Measurements from ENCODE around the gene BACH2. TPM values are rescaled to one million over a fixed set of nuclear protein-coding genes. Genes with fewer than 3 reads are reported as not detected.

The BACH2 gene
- polyA plus RNA-seq, 6 donors from 2014 or later = 31.0 to 130 (median 78.4) TPM

- ATAC-seq (ENCODE audit: low read depth in 2 of 2) (no peak), DNase-seq (no peak)
- no peaks in the 10 kb centered on the region for H3K27me3 Mint-ChIP-seq
- H3K9me3 Mint-ChIP-seq = no peaks in the 10 kb centered on the region
- peak overlapping the region in 6 of 8 donors; percentile 39 to 72 (median 57) for H3K4me3 Mint-ChIP-seq
- H3K4me1 Mint-ChIP-seq = peaks cover 50 to 88% (median 66%) of the 10 kb centered on the region in 3 donors
- peaks cover 16 to 17% of the 10 kb centered on the region in 2 donors for H3K36me3 Mint-ChIP-seq
- peak overlapping the region in 5 of 6 donors; percentile 16 to 97 (median 93) for H3K27ac Mint-ChIP-seq
Measured at GRCh38 chr6:90190131-90190530, 106.5 kb downstream of the BACH2 start.

- peak overlapping the region; percentile 88 to 99 (median 94) for H3K27ac Mint-ChIP-seq
- H3K36me3 Mint-ChIP-seq = peaks cover 9 to 12% of the 10 kb centered on the region in 2 donors
- ATAC-seq (ENCODE audit: low read depth in 2 of 2) (peak; percentile 21 to 29), DNase-seq (no peak)
- H3K4me1 Mint-ChIP-seq = peaks cover 49 to 90% (median 68%) of the 10 kb centered on the region in 3 donors
- no peaks in the 10 kb centered on the region for H3K27me3 Mint-ChIP-seq
- H3K9me3 Mint-ChIP-seq = no peaks in the 10 kb centered on the region
- peak overlapping the region; percentile 66 to 92 (median 86) for H3K4me3 Mint-ChIP-seq
Measured at GRCh38 chr6:90187437-90188121, 109.1 kb downstream of the BACH2 start.

GRCh38 chr6:90186637-90187371, 109.8 kb downstream of the BACH2 start:
- Mint-ChIP-seq H3K9me3 (no peaks in the 10 kb centered on the region), H3K27me3 (no peaks in the 10 kb centered on the region), H3K27ac (peak overlapping the region; percentile 92 to 99 (median 94)), H3K4me3 (peak overlapping the region; percentile 66 to 92 (median 83)), H3K36me3 (peaks cover 14 to 18% of the 10 kb centered on the region in 2 donors), H3K4me1 (peaks cover 52 to 90% (median 72%) of the 10 kb centered on the region in 3 donors)
- peak; percentile 73 to 77 for ATAC-seq (ENCODE audit: low read depth in 2 of 2)
- peak; percentile 38 for DNase-seq

- Mint-ChIP-seq H3K27me3 (no peaks in the 10 kb centered on the region), H3K4me1 (peaks cover 50 to 89% (median 72%) of the 10 kb centered on the region in 3 donors), H3K4me3 (peak overlapping the region in 7 of 8 donors; percentile 17 to 92 (median 75)), H3K36me3 (peaks cover 19 to 21% of the 10 kb centered on the region in 2 donors), H3K27ac (peak overlapping the region; percentile 40 to 99 (median 92)), H3K9me3 (no peaks in the 10 kb centered on the region)
- DNase-seq (no peak), ATAC-seq (ENCODE audit: low read depth in 2 of 2) (no peak)
Measured at GRCh38 chr6:90186026-90186425, 110.6 kb downstream of the BACH2 start.

GRCh38 chr6:90184334-90185298, 112.0 kb downstream of the BACH2 start:
- H3K36me3 Mint-ChIP-seq = peaks cover 19 to 23% of the 10 kb centered on the region in 2 donors
- DNase-seq (no peak), ATAC-seq (ENCODE audit: low read depth in 2 of 2) (peak in 1 of 2 donors; percentile 17)
- H3K4me1 Mint-ChIP-seq = peaks cover 49 to 78% (median 65%) of the 10 kb centered on the region in 3 donors
- H3K27me3 Mint-ChIP-seq = no peaks in the 10 kb centered on the region
- H3K27ac Mint-ChIP-seq = peak overlapping the region; percentile 19 to 93 (median 84)
- peak overlapping the region; percentile 34 to 85 (median 60) for H3K4me3 Mint-ChIP-seq
- H3K9me3 Mint-ChIP-seq = peaks cover 0 to 2% (median 0%) of the 10 kb centered on the region in 7 donors

- peak overlapping the region in 4 of 8 donors; percentile 34 to 69 (median 51) for H3K4me3 Mint-ChIP-seq
- peaks cover 48 to 78% (median 61%) of the 10 kb centered on the region in 3 donors for H3K4me1 Mint-ChIP-seq
- DNase-seq (no peak), ATAC-seq (ENCODE audit: low read depth in 2 of 2) (no peak)
- peaks cover 19 to 23% of the 10 kb centered on the region in 2 donors for H3K36me3 Mint-ChIP-seq
- no peaks in the 10 kb centered on the region for H3K27me3 Mint-ChIP-seq
- peak overlapping the region; percentile 59 to 93 (median 84) for H3K27ac Mint-ChIP-seq
- H3K9me3 Mint-ChIP-seq = peaks cover 0 to 2% (median 0%) of the 10 kb centered on the region in 7 donors
Measured at GRCh38 chr6:90183587-90184333, 112.9 kb downstream of the BACH2 start.

GRCh38 chr6:90180526-90180925, 116.1 kb downstream of the BACH2 start:
- H3K27ac Mint-ChIP-seq = peak overlapping the region in 3 of 6 donors; percentile 32 to 82 (median 82)
- peaks cover 64 to 82% (median 71%) of the 10 kb centered on the region in 3 donors for H3K4me1 Mint-ChIP-seq
- DNase-seq (no peak), ATAC-seq (ENCODE audit: low read depth in 2 of 2) (no peak)
- H3K36me3 Mint-ChIP-seq = peaks cover 19 to 23% of the 10 kb centered on the region in 2 donors
- H3K9me3 Mint-ChIP-seq = peaks cover 0 to 2% (median 0%) of the 10 kb centered on the region in 7 donors
- H3K4me3 Mint-ChIP-seq = peak overlapping the region in 3 of 8 donors; percentile 12 to 52 (median 15)
- H3K27me3 Mint-ChIP-seq = no peaks in the 10 kb centered on the region

- no peak for DNase-seq
- Mint-ChIP-seq H3K36me3 (peaks cover 19 to 23% of the 10 kb centered on the region in 2 donors), H3K27ac (peak overlapping the region in 5 of 6 donors; percentile 2 to 94 (median 53)), H3K4me3 (peak overlapping the region in 7 of 8 donors; percentile 70 to 83 (median 74)), H3K4me1 (peaks cover 68 to 83% (median 74%) of the 10 kb centered on the region in 3 donors), H3K27me3 (no peaks in the 10 kb centered on the region), H3K9me3 (peaks cover 0 to 2% (median 0%) of the 10 kb centered on the region in 7 donors)
- ATAC-seq (ENCODE audit: low read depth in 2 of 2) = no peak
Measured at GRCh38 chr6:90179190-90180169, 117.2 kb downstream of the BACH2 start.

- Mint-ChIP-seq H3K27ac (peak overlapping the region; percentile 82 to 96 (median 90)), H3K36me3 (peaks cover 19 to 28% of the 10 kb centered on the region in 2 donors), H3K9me3 (peaks cover 0 to 2% (median 0%) of the 10 kb centered on the region in 7 donors), H3K4me1 (peaks cover 62 to 82% (median 69%) of the 10 kb centered on the region in 3 donors), H3K27me3 (no peaks in the 10 kb centered on the region), H3K4me3 (peak overlapping the region; percentile 57 to 83 (median 74))
- peak in 1 of 2 donors; percentile 15 for ATAC-seq (ENCODE audit: low read depth in 2 of 2)
- DNase-seq = no peak
Measured at GRCh38 chr6:90178384-90178855, 118.2 kb downstream of the BACH2 start.

- H3K36me3 Mint-ChIP-seq = peaks cover 19 to 33% of the 10 kb centered on the region in 2 donors
- ATAC-seq (ENCODE audit: low read depth in 2 of 2) = no peak
- peaks cover 65 to 83% (median 71%) of the 10 kb centered on the region in 3 donors for H3K4me1 Mint-ChIP-seq
- H3K27ac Mint-ChIP-seq = peak overlapping the region; percentile 82 to 96 (median 94)
- no peak for DNase-seq
- H3K27me3 Mint-ChIP-seq = no peaks in the 10 kb centered on the region
- H3K4me3 Mint-ChIP-seq = peak overlapping the region; percentile 57 to 83 (median 74)
- peaks cover 0 to 2% (median 0%) of the 10 kb centered on the region in 7 donors for H3K9me3 Mint-ChIP-seq
Measured at GRCh38 chr6:90177544-90178383, 118.9 kb downstream of the BACH2 start.
